OCI-M1 (cell line): ENCODE data around the gene CXCL16.
"Not testable (repeated sequence)": the region's sequence is repeated elsewhere in the genome, so short reads cannot be mapped to it uniquely, and the experiment has no call there.

Experiments
- DNase-seq: peaks from one replicate; lab custom pipeline; 2025; lab: John Stamatoyannopoulos, UW

CXCL16 gene

DNA sequence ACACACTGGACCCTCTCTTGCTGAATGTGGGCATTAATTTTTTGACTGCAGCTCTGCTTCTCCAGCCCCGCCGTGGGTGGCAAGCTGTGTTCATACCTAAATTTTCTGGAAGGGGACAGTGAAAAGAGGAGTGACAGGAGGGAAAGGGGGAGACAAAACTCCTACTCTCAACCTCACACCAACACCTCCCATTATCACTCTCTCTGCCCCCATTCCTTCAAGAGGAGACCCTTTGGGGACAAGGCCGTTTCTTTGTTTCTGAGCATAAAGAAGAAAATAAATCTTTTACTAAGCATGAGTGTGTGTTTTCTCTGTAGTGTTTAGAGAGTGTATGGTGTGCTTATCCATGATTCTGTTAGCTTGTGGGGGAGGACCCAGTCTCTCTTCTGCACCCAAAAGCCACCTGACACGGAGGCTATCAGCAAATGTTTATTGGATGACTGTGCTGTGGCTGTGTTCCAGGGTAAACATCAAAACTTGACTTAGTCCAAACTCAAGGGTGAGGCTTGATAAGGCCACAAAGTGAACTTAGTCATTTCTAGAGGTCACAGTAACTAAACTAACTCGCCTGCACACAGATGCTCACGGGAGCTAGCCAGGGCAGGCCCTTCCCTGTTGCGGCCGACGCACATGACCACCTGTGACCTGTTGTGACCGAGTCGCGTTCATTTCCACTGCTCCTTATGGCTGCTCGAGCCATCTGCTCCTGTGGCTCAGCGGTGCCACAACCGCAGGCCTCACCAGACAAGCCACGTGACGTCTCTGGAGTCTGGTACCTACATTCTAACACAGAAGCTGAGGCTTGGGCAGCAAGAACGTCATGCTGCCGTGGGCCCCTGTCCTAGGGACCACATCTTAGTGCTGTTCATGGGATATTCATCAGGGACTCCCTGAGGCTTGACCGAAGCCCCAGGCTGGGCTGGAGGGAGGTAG, 18.3 kb downstream of the CXCL16 start:
- DNase-seq, result peak; percentile 94

DNA sequence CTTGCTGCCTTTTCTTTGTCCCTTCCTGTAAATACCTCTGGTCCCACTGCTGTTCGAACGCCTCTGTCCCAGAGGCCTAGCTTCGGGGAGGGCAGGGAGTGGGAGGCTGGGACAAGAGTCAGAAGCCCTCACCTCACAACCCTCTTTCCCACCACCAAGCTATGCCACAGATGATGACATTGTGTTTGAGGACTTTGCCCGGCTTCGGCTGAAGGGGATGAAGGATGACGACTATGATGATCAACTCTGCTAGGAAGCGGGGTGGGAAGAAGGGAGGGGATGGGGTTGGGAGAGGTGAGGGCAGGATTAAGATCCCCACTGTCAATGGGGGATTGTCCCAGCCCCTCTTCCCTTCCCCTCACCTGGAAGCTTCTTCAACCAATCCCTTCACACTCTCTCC, 18.9 kb downstream of the CXCL16 start:
- DNase-seq, result no peak

DNA sequence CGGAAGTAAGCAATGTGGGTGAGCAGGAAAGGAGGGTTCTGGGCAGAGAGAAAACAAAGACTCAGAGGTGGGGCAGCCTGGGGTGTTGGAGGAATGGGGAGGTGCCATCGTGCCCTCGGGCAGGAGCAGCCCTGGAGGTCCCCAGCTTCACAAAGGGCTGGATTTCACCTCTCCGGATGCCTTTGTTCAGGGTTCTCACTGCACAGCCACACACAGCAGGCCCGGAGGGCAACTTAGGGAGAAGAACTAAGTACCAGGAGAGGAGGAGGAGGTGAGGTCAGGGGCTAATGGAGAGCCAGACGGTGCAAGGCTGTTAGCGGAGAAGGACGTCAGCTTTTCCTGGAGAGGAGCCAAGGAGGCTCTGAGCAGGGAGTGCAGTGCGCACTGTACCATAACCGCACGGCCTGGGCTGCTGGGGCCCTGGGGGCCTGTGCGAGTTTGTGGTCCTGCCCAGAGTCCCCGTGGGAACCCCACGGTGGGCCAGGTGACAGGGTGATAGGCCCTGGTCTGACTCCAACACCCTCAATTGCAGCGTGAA, 20.0 kb downstream of the CXCL16 start:
- DNase-seq, result no peak

- DNase-seq, result no peak
Measured at GRCh38 chr17:4719146-4719545, 20.6 kb downstream of the CXCL16 start.

DNA sequence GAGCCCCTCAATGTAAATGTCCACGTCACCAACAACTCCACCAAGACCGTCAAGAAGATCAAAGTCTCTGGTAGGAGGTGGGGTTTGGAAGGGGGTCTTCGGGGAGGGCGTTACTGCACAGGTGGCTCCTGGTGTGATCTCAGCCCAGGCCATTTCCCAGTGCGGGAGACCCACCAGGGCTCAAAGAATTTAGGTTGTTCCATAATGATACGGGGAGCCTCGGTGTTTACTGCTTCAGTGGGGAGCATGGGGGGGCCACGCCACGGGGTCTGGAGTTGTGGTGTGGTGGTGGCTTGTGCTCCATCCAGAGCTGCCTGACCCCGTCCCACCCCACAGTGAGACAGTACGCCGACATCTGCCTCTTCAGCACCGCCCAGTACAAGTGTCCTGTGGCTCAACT, 21.5 kb downstream of the CXCL16 start:
- DNase-seq, result no peak

GRCh38 chr17:4717791-4718190, 21.9 kb downstream of the CXCL16 start:
- DNase-seq, result no peak

GRCh38 chr17:4716081-4716480, 23.6 kb downstream of the CXCL16 start:
- no peak for DNase-seq

GRCh38 chr17:4715063-4715744, 24.5 kb downstream of the CXCL16 start:
- no peak for DNase-seq

- not testable (repeated sequence) for DNase-seq
Measured at GRCh38 chr17:4714340-4715062, 25.2 kb downstream of the CXCL16 start.

- DNase-seq, result no peak
Measured at GRCh38 chr17:4712526-4712925, 27.2 kb downstream of the CXCL16 start.

DNA sequence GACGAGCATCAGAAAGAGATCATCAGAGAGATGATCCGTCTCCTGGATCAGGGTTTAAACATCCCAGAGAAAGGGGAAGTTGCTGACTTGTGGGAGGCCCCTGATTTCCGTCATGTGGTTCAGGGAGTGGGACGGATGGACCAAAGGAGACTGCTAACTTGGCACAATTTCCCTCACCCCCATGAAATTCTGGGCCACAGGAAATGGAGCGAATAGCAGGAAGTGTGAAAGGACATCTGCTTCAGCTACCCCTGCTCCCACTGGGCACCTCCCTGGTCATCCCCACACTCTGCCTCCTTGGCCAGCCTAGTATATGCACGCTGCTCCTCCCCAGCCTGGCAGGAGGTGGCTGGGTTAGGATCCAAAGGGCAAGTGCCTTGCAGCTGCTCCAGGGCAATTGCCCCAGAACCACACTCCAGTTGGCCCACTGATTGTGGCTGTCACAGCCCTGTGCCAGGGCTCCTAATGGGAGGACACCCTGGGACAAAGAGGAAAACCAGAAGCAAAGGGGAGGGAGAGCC, 28.0 kb downstream of the CXCL16 start:
- DNase-seq, result peak; percentile 77

- DNase-seq, result no peak
Measured at GRCh38 chr17:4710693-4711634, 28.8 kb downstream of the CXCL16 start.

DNA sequence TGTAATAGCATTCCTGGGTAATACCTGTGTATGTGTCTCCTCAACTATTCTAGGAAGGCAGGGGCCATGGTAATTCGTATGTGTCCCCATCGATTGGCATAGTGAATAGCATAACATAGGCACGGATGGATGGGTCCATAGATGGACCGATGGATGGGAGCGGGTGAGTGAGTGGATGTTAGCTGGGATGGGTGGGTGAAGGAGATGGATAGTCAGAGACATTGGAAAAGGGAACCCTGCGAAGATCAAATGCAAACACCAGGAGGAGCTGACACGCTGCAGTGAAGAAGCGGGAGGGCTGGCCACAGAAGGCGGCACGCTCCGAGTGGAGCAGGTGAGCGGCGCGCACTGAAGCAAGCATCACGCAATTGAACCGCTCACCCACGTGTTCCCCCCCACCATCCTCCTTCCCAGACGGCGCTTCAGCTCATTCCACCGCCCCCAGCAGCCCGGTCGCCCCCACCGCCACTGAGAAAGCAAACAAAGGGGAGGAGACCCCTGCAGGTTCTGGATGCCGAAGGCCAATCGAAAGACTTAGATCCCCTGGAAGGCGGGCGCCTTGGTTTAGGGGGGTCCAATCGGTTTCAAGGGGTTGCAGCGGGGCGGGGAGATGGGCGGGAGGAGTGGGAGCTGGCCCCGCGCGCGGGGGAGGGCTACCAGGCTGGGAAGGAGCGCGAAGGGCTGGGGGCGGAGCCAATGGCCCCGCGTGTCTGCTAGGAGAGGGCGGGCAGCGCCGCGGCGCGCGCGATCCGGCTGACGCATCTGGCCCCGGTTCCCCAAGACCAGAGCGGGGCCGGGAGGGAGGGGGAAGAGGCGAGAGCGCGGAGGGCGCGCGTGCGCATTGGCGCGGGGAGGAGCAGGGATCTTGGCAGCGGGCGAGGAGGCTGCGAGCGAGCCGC, 29.7 kb downstream of the CXCL16 start, which contains the start of gene ARRB2:
Gene ARRB2 (plus strand): TSS at position 839 of the 899 bp plus-strand sequence. CDS start 90 bp downstream, outside the sequence.
- DNase-seq, result peak; percentile 96

GRCh38 chr17:4708436-4708835, 31.3 kb downstream of the CXCL16 start:
- DNase-seq, result peak; percentile 81

DNA sequence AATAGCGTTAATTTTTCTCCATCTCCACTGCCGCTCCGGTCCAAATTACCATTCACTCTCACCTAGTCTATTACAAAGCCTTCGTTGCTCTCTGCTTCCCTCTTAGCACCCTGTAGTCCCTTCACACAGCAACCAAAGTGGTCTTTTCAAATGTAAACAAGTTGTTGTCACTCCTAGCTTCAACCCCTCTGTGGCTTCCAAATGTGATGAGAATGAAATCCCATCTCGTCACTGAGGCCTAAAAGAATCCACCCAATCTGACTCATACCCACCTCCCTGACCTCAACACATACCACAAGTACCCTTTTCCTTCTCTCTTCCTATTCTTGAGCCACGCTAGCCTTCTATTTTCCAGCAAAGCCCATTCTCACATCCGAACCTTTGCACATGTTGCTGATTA, 33.6 kb downstream of the CXCL16 start:
- no peak for DNase-seq

GRCh38 chr17:4704991-4705390, 34.7 kb downstream of the CXCL16 start:
- no peak for DNase-seq

DNA sequence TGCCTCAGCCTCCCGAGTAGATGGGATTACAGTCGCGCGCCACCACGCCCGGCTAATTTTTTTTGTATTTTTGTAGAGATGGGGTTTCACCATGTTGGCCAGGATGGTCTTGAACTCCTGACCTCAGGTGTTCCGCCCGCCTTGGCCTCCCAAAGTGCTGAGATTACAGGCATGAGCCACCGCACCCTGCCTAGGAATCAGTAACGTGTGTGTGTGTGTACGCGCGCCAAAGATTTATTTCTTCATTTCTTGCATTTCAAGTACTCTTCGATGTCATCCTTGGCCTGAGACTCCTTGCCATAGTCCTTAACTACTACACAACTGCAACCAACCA, 35.2 kb downstream of the CXCL16 start:
- not testable (repeated sequence) for DNase-seq

DNA sequence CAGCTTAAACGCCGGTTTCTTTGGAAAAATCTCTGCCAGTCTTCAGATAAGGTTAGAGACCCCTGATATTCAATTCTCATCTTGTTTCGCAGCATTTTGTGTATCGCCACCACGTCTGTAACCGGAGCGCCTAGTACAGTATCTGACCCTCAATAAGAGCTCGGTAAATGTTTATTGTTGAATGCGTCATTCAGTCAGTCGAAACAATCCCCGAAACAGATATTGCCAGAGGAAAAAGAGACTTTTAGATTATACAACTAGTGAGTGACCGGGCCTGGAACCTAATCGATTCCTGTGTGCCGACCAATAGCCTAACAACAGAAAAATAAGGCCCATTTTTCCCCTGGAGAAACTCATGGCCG, 36.4 kb downstream of the CXCL16 start:
- no peak for DNase-seq

- DNase-seq, result no peak
Measured at GRCh38 chr17:4701116-4701515, 38.6 kb downstream of the CXCL16 start.
